Measurements from ENCODE around the gene SORBS1. TPM values are rescaled to one million over a fixed set of nuclear protein-coding genes. Genes with fewer than 3 reads are reported as not detected.

SORBS1 gene
- total RNA-seq, 1 experiment from 2014 or later, result 0.56 TPM

GRCh38 chr10:95391581-95392216 lies 169.5 kb downstream of the SORBS1 start:
- no peaks in the 10 kb centered on the region for H3K9me3 ChIP-seq (ENCODE audit: low read depth, low read length, poor library complexity, severe bottlenecking)
- no peak overlapping the region for H3K4me3 ChIP-seq (ENCODE audit: low read depth, low read length, poor library complexity, severe bottlenecking)
- no TSS peak for BruUV-seq (replicated peaks)
- peak; percentile 38 for DNase-seq (ENCODE audit: low spot score)
- ChIA-PET CTCF (no interaction called here), POLR2A (ENCODE audit: low non-redundant PET) (no interaction called here)
- no peaks in the 10 kb centered on the region for H3K4me1 ChIP-seq (ENCODE audit: insufficient read depth, low read length, poor library complexity, severe bottlenecking)
- no peak overlapping the region for H3K27ac ChIP-seq (ENCODE audit: low read depth, low read length, poor library complexity, severe bottlenecking)
- peaks cover 8% of the 10 kb centered on the region for H3K27me3 ChIP-seq (replicated peaks; ENCODE audit: insufficient read depth, low read depth, low read length, poor library complexity)
- no peaks in the 10 kb centered on the region for H3K36me3 ChIP-seq (ENCODE audit: insufficient read depth, low read length, poor library complexity, severe bottlenecking)
- intact Hi-C loops (cut with micrococcal nuclease; ENCODE audit: unreplicated experiment), result no loop called here
- TF ChIP-seq EZH2 (IDR thresholded peaks at IDR 0.05; ENCODE audit: borderline replicate concordance, low read depth, low read length, poor library complexity, severe bottlenecking), result no peak
- no peak for TF ChIP-seq CTCF (conservative IDR thresholded peaks at IDR 0.05; ENCODE audit: low read depth, low read length)

GRCh38 chr10:95391164-95391563 lies 170.0 kb downstream of the SORBS1 start:
- ChIA-PET CTCF (no interaction called here), POLR2A (ENCODE audit: low non-redundant PET) (no interaction called here)
- DNase-seq (ENCODE audit: low spot score), result no peak

GRCh38 chr10:95389982-95390381 lies 171.2 kb downstream of the SORBS1 start:
- H3K36me3 ChIP-seq (ENCODE audit: insufficient read depth, low read length, poor library complexity, severe bottlenecking), result no peaks in the 10 kb centered on the region
- no peaks in the 10 kb centered on the region for H3K4me1 ChIP-seq (ENCODE audit: insufficient read depth, low read length, poor library complexity, severe bottlenecking)
- TF ChIP-seq EZH2 (IDR thresholded peaks at IDR 0.05; ENCODE audit: borderline replicate concordance, low read depth, low read length, poor library complexity, severe bottlenecking), result no peak
- no peak for TF ChIP-seq CTCF (conservative IDR thresholded peaks at IDR 0.05; ENCODE audit: low read depth, low read length)
- ChIA-PET POLR2A (ENCODE audit: low non-redundant PET) (no interaction called here), CTCF (no interaction called here)
- no TSS peak for BruUV-seq (replicated peaks)
- H3K27ac ChIP-seq (ENCODE audit: low read depth, low read length, poor library complexity, severe bottlenecking), result no peak overlapping the region
- intact Hi-C loops (cut with micrococcal nuclease; ENCODE audit: unreplicated experiment), result no loop called here
- no peak for DNase-seq (ENCODE audit: low spot score)
- H3K9me3 ChIP-seq (ENCODE audit: low read depth, low read length, poor library complexity, severe bottlenecking), result no peaks in the 10 kb centered on the region
- H3K4me3 ChIP-seq (ENCODE audit: low read depth, low read length, poor library complexity, severe bottlenecking), result no peak overlapping the region
- H3K27me3 ChIP-seq (replicated peaks; ENCODE audit: insufficient read depth, low read depth, low read length, poor library complexity), result peaks cover 13% of the 10 kb centered on the region

More at GRCh38 chr10:95391164-95391563, 170.0 kb downstream of the SORBS1 start:
- no peaks in the 10 kb centered on the region for H3K4me1 ChIP-seq (ENCODE audit: insufficient read depth, low read length, poor library complexity, severe bottlenecking)
- no peaks in the 10 kb centered on the region for H3K9me3 ChIP-seq (ENCODE audit: low read depth, low read length, poor library complexity, severe bottlenecking)
- no TSS peak for BruUV-seq (replicated peaks)
- H3K27me3 ChIP-seq (replicated peaks; ENCODE audit: insufficient read depth, low read depth, low read length, poor library complexity), result peaks cover 8% of the 10 kb centered on the region
- H3K36me3 ChIP-seq (ENCODE audit: insufficient read depth, low read length, poor library complexity, severe bottlenecking), result no peaks in the 10 kb centered on the region
- TF ChIP-seq CTCF (conservative IDR thresholded peaks at IDR 0.05; ENCODE audit: low read depth, low read length) (no peak), EZH2 (IDR thresholded peaks at IDR 0.05; ENCODE audit: borderline replicate concordance, low read depth, low read length, poor library complexity, severe bottlenecking) (no peak)
- intact Hi-C loops (cut with micrococcal nuclease; ENCODE audit: unreplicated experiment), result no loop called here
- no peak overlapping the region for H3K4me3 ChIP-seq (ENCODE audit: low read depth, low read length, poor library complexity, severe bottlenecking)
- no peak overlapping the region for H3K27ac ChIP-seq (ENCODE audit: low read depth, low read length, poor library complexity, severe bottlenecking)

Data from A673 (cell line).